GM12872 (cell line): Measurements from ENCODE around the gene ZNF749.
"Not testable (repeated sequence)": the region's sequence is repeated elsewhere in the genome, so short reads cannot be mapped to it uniquely, and the experiment has no call there.

Experiments
- TF ChIP-seq, protein P1 (sequence below): IDR thresholded peaks from 3 replicates; pipeline ENCODE4 v1.5.1; 2011; ENCODE audit warnings: low read depth, mild to moderate bottlenecking, low read length, moderate library complexity; ENCODE audit not compliant: insufficient read depth

The ZNF749 gene

DNA sequence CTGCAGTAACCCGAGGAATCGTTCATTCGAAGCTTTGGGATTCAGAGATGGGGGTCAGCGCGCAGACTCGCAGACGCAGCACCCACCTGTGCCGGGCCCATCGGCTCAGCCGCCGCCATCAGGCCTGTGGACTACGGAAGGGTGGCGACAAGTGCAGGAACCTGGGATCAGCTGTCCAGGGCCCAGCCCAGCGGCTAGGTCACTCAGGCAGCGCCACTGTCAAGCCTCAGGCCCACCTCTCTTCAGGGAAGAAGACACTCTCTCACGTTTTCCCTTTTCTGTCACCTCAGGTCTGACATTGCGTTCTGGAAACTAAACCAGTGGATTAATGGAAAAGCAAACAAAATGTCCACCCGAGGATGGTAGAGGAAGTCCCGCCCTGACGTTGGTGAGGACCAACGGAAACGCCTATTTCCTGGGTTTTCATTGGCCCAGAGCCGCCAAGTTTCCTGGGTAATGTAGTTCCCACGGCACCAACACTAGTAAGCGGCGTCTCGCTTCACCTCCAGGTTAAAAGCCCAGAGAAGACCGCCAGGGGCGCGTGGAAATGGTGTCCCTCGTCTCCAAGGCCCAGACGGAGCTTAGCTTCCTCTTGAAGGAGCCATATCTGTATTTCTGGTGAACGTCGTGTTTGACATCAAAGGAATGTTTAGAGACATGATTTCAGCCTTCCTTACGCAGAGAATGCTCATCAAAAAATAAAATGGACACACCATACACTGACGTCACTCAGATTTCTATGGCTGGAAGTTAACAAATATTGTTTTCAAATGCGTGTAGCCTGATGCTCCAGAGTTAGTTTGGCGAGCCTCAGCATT, 42.3 kb downstream of the ZNF749 start, which contains the start of gene ZNF772:
Gene ZNF772 (minus strand): TSS at position 376 of the 818 bp plus-strand sequence. CDS start 257 bp downstream, at position 119.
- TF ChIP-seq, protein P1, sequence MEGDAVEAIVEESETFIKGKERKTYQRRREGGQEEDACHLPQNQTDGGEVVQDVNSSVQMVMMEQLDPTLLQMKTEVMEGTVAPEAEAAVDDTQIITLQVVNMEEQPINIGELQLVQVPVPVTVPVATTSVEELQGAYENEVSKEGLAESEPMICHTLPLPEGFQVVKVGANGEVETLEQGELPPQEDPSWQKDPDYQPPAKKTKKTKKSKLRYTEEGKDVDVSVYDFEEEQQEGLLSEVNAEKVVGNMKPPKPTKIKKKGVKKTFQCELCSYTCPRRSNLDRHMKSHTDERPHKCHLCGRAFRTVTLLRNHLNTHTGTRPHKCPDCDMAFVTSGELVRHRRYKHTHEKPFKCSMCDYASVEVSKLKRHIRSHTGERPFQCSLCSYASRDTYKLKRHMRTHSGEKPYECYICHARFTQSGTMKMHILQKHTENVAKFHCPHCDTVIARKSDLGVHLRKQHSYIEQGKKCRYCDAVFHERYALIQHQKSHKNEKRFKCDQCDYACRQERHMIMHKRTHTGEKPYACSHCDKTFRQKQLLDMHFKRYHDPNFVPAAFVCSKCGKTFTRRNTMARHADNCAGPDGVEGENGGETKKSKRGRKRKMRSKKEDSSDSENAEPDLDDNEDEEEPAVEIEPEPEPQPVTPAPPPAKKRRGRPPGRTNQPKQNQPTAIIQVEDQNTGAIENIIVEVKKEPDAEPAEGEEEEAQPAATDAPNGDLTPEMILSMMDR, result peak; percentile 63

DNA sequence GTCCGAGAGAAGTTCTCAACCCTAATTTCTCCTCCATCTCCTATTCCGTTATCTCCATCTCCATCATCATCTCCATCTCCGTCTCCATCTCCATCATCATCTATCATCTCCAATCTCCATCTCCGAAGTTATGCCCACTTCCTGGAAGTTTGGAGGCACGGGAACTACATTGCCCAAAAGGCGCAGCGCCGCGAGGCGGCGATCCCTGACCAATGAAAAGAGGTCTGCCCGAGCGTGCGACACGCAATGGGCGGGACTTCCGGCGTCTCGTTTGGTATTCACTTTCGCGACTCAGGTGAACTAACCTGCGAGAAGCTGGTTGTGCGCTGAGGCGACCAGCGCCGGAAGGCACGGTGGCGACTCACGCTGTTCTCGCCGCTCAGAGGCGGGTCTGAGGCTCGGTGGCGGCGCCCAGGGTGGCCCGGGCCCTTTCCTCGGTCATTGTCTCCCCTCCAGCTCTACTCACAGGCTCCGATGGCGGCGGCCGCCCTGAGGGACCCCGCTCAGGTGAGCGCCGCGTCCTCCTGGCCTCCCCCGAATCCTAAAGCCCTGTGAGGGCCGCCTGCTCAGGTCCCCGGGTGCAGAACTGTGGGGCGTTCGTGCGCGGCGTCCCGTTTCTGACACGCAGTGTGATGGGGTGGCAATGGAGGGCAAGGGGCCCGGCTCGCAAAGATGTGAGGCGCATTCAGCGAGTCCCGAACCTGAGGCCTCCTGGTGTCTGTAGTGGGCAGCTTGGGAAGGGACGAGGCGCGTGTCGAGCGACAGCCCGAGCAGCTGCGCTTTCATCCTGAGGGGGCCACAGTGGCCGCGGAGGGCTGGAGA, 52.6 kb downstream of the ZNF749 start, which contains the start of gene ZNF419:
Gene ZNF419 (plus strand): TSS at position 274 of the 822 bp plus-strand sequence. CDS start 201 bp downstream, at position 475.
- TF ChIP-seq, protein P1, result not testable (repeated sequence)
